Pons (tissue), 1 donor: Measurements from ENCODE around the gene C1QTNF6.

Experiments used
- DNase-seq: peaks from one replicate; pipeline ENCODE4 v3.0.0-alpha.2; 2016; ENCODE audit warnings: low spot score

The C1QTNF6 gene

GRCh38 chr22:37223965-37224551 lies 36.0 kb upstream of the C1QTNF6 start:
- no peak for DNase-seq

- DNase-seq = no peak
These were observed 34.5 kb upstream of the C1QTNF6 start for GRCh38 chr22:37222440-37222971.

GRCh38 chr22:37221424-37222333 lies 33.6 kb upstream of the C1QTNF6 start:
- no peak for DNase-seq

GRCh38 chr22:37220543-37220981 lies 32.5 kb upstream of the C1QTNF6 start:
- no peak for DNase-seq

- no peak for DNase-seq
These were observed 31.5 kb upstream of the C1QTNF6 start for GRCh38 chr22:37219533-37219932.

- DNase-seq = no peak
These were observed 30.8 kb upstream of the C1QTNF6 start for GRCh38 chr22:37218771-37219411.

- no peak for DNase-seq
These were observed 30.3 kb upstream of the C1QTNF6 start for GRCh38 chr22:37218399-37218770.

- DNase-seq = no peak
These were observed 27.8 kb upstream of the C1QTNF6 start for GRCh38 chr22:37215890-37216289.

- no peak for DNase-seq
These were observed 26.6 kb upstream of the C1QTNF6 start for GRCh38 chr22:37214731-37215030.

GRCh38 chr22:37213941-37214730 lies 26.1 kb upstream of the C1QTNF6 start:
- DNase-seq = no peak

- no peak for DNase-seq
These were observed 25.3 kb upstream of the C1QTNF6 start for GRCh38 chr22:37213218-37213855.

GRCh38 chr22:37212174-37212906 lies 24.3 kb upstream of the C1QTNF6 start, which contains the start of gene SSTR3:
SSTR3 (minus strand) TSS chr22:37212477; CDS start chr22:37207803, 4,674 bp downstream.
- no peak for DNase-seq

GRCh38 chr22:37211866-37212173 lies 23.8 kb upstream of the C1QTNF6 start:
- no peak for DNase-seq

- no peak for DNase-seq
These were observed 23.2 kb upstream of the C1QTNF6 start for GRCh38 chr22:37211075-37211865.

GRCh38 chr22:37210041-37210803 lies 22.2 kb upstream of the C1QTNF6 start:
- DNase-seq = no peak

- no peak for DNase-seq
These were observed 21.2 kb upstream of the C1QTNF6 start for GRCh38 chr22:37209140-37209845.

GRCh38 chr22:37208401-37209139 lies 20.5 kb upstream of the C1QTNF6 start:
- no peak for DNase-seq

- no peak for DNase-seq
These were observed 19.9 kb upstream of the C1QTNF6 start for GRCh38 chr22:37207981-37208380.
